HL-60 (cell line): Measurements from ENCODE around the gene ADAMTS13.

Source experiments
- GABPA ChIP-seq: IDR thresholded peaks from 2 replicates; pipeline ENCODE4 v1.6.1; 2012; ENCODE audit warnings: low read depth
- POLR2AphosphoS5 ChIP-seq: IDR thresholded peaks from 2 replicates; pipeline ENCODE4 v1.6.1; 2012; ENCODE audit warnings: low read depth
- SPI1 ChIP-seq: IDR thresholded peaks from 2 replicates; pipeline ENCODE4 v1.6.1; 2012; ENCODE audit warnings: low read depth, mild to moderate bottlenecking, borderline replicate concordance
- TF ChIP-seq, protein P1 (sequence below): IDR thresholded peaks from one replicate; pipeline ENCODE4 v1.5.1; 2011; ENCODE audit warnings: low read length, control low read depth, inconsistent platforms; ENCODE audit not compliant: insufficient read depth
- TF ChIP-seq, protein P2 (sequence below): IDR thresholded peaks from 2 replicates; pipeline ENCODE4 v1.6.1; 2012; ENCODE audit warnings: low read depth; ENCODE audit not compliant: insufficient replicate concordance

DNA sequence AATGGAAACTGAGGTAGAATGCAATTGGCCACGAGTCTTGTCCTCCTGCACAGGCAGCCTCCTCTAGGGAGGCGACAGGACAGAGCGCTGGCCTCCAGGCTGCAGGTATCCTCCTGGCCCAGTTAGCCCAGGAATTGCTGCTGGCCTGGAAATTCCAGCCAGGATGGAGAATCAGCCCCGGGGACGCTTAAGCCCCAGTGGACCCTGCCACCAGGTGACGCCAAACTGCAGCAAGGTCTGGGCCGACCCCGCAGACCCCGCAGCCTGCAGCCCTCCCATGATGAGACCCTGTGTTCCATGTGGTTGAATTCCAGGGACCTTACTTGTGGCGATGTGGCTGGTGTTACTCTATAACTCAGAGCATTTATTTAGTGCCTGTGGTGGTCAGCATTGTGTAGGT is 44.9 kb downstream of the ADAMTS13 start:
- TF ChIP-seq, protein P1, sequence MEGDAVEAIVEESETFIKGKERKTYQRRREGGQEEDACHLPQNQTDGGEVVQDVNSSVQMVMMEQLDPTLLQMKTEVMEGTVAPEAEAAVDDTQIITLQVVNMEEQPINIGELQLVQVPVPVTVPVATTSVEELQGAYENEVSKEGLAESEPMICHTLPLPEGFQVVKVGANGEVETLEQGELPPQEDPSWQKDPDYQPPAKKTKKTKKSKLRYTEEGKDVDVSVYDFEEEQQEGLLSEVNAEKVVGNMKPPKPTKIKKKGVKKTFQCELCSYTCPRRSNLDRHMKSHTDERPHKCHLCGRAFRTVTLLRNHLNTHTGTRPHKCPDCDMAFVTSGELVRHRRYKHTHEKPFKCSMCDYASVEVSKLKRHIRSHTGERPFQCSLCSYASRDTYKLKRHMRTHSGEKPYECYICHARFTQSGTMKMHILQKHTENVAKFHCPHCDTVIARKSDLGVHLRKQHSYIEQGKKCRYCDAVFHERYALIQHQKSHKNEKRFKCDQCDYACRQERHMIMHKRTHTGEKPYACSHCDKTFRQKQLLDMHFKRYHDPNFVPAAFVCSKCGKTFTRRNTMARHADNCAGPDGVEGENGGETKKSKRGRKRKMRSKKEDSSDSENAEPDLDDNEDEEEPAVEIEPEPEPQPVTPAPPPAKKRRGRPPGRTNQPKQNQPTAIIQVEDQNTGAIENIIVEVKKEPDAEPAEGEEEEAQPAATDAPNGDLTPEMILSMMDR: no peak
- TF ChIP-seq POLR2AphosphoS5 (no peak), GABPA (no peak), SPI1 (no peak)
- TF ChIP-seq, protein P2, sequence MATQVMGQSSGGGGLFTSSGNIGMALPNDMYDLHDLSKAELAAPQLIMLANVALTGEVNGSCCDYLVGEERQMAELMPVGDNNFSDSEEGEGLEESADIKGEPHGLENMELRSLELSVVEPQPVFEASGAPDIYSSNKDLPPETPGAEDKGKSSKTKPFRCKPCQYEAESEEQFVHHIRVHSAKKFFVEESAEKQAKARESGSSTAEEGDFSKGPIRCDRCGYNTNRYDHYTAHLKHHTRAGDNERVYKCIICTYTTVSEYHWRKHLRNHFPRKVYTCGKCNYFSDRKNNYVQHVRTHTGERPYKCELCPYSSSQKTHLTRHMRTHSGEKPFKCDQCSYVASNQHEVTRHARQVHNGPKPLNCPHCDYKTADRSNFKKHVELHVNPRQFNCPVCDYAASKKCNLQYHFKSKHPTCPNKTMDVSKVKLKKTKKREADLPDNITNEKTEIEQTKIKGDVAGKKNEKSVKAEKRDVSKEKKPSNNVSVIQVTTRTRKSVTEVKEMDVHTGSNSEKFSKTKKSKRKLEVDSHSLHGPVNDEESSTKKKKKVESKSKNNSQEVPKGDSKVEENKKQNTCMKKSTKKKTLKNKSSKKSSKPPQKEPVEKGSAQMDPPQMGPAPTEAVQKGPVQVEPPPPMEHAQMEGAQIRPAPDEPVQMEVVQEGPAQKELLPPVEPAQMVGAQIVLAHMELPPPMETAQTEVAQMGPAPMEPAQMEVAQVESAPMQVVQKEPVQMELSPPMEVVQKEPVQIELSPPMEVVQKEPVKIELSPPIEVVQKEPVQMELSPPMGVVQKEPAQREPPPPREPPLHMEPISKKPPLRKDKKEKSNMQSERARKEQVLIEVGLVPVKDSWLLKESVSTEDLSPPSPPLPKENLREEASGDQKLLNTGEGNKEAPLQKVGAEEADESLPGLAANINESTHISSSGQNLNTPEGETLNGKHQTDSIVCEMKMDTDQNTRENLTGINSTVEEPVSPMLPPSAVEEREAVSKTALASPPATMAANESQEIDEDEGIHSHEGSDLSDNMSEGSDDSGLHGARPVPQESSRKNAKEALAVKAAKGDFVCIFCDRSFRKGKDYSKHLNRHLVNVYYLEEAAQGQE: no peak
